ENCODE measurements around the gene GRXCR1. TPM values are rescaled to one million over a fixed set of nuclear protein-coding genes. Genes with fewer than 3 reads are reported as not detected.

GRXCR1 gene
- total and polyA plus RNA-seq, 4 donors = not detected

- no peak overlapping the region for H3K27ac ChIP-seq (ENCODE audit: low read depth in 1 of 2, low read length in 2 of 2)
- H3K4me3 ChIP-seq (ENCODE audit: low read depth in 1 of 3, low read length in 3 of 3) = no peak overlapping the region
- H3K27me3 ChIP-seq (ENCODE audit: control insufficient read depth in 4 of 4, insufficient read depth in 4 of 4, low read length in 3 of 4) = peaks cover 0 to 2% (median 0%) of the 10 kb centered on the region in 4 donors
- DNase-seq (ENCODE audit: low spot score) = no peak
- 69% methylated on average over 2 of the region's 2 CpGs for WGBS
- no peak overlapping the region for H3K9ac ChIP-seq (ENCODE audit: low read depth in 1 of 2, low read length in 2 of 2)
- H3K9me3 ChIP-seq (ENCODE audit: control insufficient read depth in 4 of 4, low read length in 3 of 4) = peaks cover 0 to 2% (median 0%) of the 10 kb centered on the region in 4 donors
- H3K36me3 ChIP-seq (ENCODE audit: control insufficient read depth in 4 of 4, insufficient read depth in 3 of 4, low read depth in 1 of 4, low read length in 3 of 4) = no peaks in the 10 kb centered on the region
- no peaks in the 10 kb centered on the region for H3K4me1 ChIP-seq (ENCODE audit: control insufficient read depth in 4 of 4, insufficient read depth in 4 of 4, low read length in 3 of 4)
- no peak for TF ChIP-seq JUND (IDR thresholded peaks at IDR 0.05)
- no peak for TF ChIP-seq TAF1 (conservative IDR thresholded peaks at IDR 0.05)
- TF ChIP-seq REST (IDR thresholded peaks at IDR 0.05) = no peak
- no peak for TF ChIP-seq YY1 (IDR thresholded peaks at IDR 0.05)
- no peak for TF ChIP-seq SP1 (IDR thresholded peaks at IDR 0.05)
- TF ChIP-seq NR2F2 (IDR thresholded peaks at IDR 0.05) = no peak
- no peak for TF ChIP-seq ATF3 (IDR thresholded peaks at IDR 0.05)
- no peak for TF ChIP-seq FOXA1 (IDR thresholded peaks at IDR 0.05)
- no peak for TF ChIP-seq CTCF (IDR thresholded peaks at IDR 0.05; ENCODE audit: low read depth, low read length, missing input control)
Observed at GRCh38 chr4:42917296-42917695, 24.8 kb downstream of the GRXCR1 start.

- H3K4me1 ChIP-seq (ENCODE audit: control insufficient read depth in 4 of 4, insufficient read depth in 4 of 4, low read length in 3 of 4) = no peaks in the 10 kb centered on the region
- H3K9ac ChIP-seq (ENCODE audit: low read depth in 1 of 2, low read length in 2 of 2) = no peak overlapping the region
- no peak overlapping the region for H3K4me3 ChIP-seq (ENCODE audit: low read depth in 1 of 3, low read length in 3 of 3)
- H3K9me3 ChIP-seq (ENCODE audit: control insufficient read depth in 4 of 4, low read length in 3 of 4) = no peaks in the 10 kb centered on the region
- no peak for DNase-seq (ENCODE audit: low spot score)
- H3K27ac ChIP-seq (ENCODE audit: low read depth in 1 of 2, low read length in 2 of 2) = no peak overlapping the region
- TF ChIP-seq REST (IDR thresholded peaks at IDR 0.05) (no peak), TAF1 (conservative IDR thresholded peaks at IDR 0.05) (no peak), MAX (IDR thresholded peaks at IDR 0.05) (no peak), GABPA (IDR thresholded peaks at IDR 0.05 in 1 of 2, conservative IDR thresholded peaks at IDR 0.05 in 1 of 2) (no peak), JUND (IDR thresholded peaks at IDR 0.05) (no peak), CTCF (IDR thresholded peaks at IDR 0.05; ENCODE audit: low read depth, low read length, missing input control) (no peak), ATF3 (IDR thresholded peaks at IDR 0.05) (no peak), YY1 (IDR thresholded peaks at IDR 0.05) (no peak), SP1 (IDR thresholded peaks at IDR 0.05) (no peak), FOXA2 (IDR thresholded peaks at IDR 0.05) (no peak), FOXA1 (IDR thresholded peaks at IDR 0.05) (no peak), RXRA (IDR thresholded peaks at IDR 0.05) (no peak)
- no peaks in the 10 kb centered on the region for H3K36me3 ChIP-seq (ENCODE audit: control insufficient read depth in 4 of 4, insufficient read depth in 3 of 4, low read depth in 1 of 4, low read length in 3 of 4)
- H3K27me3 ChIP-seq (ENCODE audit: control insufficient read depth in 4 of 4, insufficient read depth in 4 of 4, low read length in 3 of 4) = peaks cover 0 to 2% (median 0%) of the 10 kb centered on the region in 4 donors
Observed at GRCh38 chr4:42923431-42923830, 30.9 kb downstream of the GRXCR1 start.

All from liver (tissue), 9 donors.